ENCODE measurements around the gene C15orf61.

DNA sequence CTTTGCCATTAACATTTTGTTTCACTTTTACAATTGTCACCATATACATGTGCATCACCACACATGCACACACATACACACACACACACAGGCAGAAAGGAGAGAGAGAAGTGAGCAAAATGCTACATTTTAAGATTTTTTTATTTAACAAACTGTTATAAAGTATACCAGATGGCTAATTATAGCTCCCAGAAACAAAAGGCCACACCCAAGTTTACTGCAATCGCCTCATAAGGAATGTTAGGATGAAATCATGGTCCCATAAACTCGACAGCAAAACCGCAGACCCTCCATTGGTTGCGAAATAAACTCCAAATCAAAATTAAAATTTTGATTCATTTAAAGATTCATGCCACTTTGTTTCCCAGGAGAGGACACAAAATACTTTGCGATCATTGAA, 16.1 kb upstream of the C15orf61 start:
- TF ChIP-seq CTCF (IDR thresholded peaks at IDR 0.05) (no peak), POLR2A (IDR thresholded peaks at IDR 0.05) (no peak)

Measured in heart left ventricle (tissue), 13 donors.